GM12865 (cell line): ENCODE measurements around the gene METTL14.
"Not testable (repeated sequence)": the region's sequence is repeated elsewhere in the genome, so short reads cannot be mapped to it uniquely, and the experiment has no call there.

Experiments used
- DNase-seq: peaks from one replicate; pipeline ENCODE4 v3.0.0; 2010; ENCODE audit warnings: low read depth
- H3K4me3 ChIP-seq: 2 replicates; pipeline ENCODE4 v1.5.1; 2011; ENCODE audit warnings: mild to moderate bottlenecking, low read depth, low read length, control low read depth
- TF ChIP-seq, protein P1 (sequence below): IDR thresholded peaks from 2 replicates; pipeline ENCODE4 v1.5.1; 2011; ENCODE audit warnings: low read length, control low read depth, low read depth, inconsistent platforms; ENCODE audit not compliant: insufficient read depth; ENCODE audit errors: missing control alignments

Gene METTL14

DNA sequence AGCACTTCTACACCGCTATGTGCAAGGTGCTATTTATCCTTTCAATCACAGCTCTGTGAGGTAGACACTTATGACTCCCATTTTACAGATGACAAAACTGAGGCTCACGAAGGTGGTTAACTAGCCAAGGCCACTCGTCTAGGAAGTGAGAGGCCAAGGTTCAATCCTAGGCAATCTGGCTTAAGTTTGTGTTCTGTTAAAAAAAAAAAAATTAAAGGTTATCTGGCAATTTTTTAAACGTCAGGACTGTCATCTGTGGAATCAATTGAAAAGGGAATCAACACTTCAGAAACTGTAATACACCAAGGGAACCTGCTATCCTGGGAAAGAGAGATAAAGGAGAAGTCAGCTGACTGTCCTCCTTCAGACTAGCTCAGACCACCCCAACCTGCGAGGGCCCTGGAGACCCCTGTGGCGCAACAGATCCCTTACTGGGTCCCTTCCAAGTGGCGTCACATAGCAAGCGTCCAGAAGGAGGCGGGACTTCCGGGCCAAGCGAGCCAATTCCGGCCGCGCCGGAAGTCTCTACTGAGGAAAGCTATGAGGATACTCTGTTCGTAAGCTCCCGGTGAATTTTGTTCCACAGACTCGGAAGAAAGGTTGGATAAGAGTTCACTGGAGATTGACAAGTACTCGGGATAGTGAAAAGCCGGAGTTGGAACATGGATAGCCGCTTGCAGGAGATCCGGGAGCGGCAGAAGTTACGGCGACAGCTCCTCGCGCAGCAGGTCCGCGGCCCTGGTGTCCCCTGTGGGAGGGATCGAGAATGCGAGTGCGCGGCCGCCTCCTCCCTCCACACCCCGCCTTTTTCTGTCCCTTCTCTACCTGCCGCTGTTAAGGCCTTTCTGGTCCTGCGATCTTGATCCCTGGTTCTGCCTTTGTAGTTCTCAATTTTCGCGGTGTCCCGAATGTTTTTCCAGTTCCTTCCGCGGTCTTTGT, at the start of gene METTL14:
Gene METTL14 (plus strand): TSS at position 520 of the 939 bp plus-strand sequence. CDS start 143 bp downstream, at position 663.
- TF ChIP-seq, protein P1, sequence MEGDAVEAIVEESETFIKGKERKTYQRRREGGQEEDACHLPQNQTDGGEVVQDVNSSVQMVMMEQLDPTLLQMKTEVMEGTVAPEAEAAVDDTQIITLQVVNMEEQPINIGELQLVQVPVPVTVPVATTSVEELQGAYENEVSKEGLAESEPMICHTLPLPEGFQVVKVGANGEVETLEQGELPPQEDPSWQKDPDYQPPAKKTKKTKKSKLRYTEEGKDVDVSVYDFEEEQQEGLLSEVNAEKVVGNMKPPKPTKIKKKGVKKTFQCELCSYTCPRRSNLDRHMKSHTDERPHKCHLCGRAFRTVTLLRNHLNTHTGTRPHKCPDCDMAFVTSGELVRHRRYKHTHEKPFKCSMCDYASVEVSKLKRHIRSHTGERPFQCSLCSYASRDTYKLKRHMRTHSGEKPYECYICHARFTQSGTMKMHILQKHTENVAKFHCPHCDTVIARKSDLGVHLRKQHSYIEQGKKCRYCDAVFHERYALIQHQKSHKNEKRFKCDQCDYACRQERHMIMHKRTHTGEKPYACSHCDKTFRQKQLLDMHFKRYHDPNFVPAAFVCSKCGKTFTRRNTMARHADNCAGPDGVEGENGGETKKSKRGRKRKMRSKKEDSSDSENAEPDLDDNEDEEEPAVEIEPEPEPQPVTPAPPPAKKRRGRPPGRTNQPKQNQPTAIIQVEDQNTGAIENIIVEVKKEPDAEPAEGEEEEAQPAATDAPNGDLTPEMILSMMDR, result no peak
- peak; percentile 91 for DNase-seq
- H3K4me3 ChIP-seq, result peak within 1 kb of the TSS; percentile 90

DNA sequence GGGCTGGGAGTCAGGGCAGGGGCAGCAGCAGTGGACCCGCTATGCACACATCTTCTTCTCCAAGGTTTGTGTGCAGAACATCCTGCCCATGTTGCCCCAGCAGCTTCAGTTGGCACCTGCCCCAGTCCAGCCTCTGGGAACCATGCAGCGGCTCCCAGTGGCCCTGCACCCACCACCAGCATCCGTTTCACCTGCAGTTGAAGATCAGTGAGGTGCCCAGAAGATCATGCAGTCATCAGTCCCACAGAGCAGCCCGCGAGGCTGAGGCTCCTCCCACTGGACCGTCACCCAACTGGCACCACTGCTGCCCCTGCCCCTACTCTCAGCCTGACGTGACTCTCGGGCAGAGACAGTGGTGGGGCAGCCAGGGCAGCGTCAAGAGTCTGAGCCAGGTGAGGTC, 49.1 kb upstream of the METTL14 start:
- not testable (repeated sequence) for DNase-seq

DNA sequence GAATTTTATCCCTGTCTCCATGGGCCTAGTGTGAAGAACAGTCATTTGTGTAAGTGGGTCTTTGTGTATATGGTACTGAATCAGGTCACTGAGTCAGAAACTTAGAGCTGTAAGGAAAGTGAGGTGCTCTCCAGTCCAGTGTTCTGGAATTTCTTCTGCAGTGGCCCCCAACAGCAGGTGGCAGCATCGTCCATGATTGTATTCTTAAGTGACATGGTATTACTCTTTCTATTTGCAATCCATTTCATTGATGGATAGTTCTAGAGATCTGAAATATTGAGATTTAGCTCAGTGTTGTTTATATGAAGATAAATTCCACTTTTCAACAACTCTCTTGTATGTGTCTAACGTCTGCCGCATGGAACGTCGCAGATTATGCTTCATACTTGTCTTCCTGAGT, 20.5 kb upstream of the METTL14 start:
- H3K4me3 ChIP-seq, result not testable (repeated sequence)
- DNase-seq, result peak; percentile 24
- TF ChIP-seq, protein P1, result peak; percentile 18

More for the DNA sequence above, 49.1 kb upstream of the METTL14 start:
- H3K4me3 ChIP-seq, result not testable (repeated sequence)

DNA sequence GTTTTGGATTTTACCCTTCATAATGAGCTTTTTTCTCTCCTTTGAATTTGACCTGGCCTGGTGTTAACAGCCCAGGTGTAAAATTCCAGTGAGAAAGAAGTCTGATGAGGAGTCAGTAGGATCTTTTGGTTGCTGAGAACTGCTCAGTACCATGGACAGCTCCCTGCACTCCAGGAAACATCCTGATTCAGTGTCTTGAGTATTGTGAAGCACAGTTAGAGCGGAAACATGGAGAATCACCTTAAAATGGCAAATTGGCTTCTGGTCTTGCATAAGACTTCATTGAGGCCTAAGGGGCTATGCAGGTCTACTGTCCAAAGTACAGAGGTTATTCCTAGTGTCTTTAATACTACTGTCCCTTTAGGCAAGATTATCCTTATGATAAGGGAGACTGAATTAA, 16.0 kb upstream of the METTL14 start:
- not testable (repeated sequence) for H3K4me3 ChIP-seq
- peak; percentile 63 for DNase-seq

DNA sequence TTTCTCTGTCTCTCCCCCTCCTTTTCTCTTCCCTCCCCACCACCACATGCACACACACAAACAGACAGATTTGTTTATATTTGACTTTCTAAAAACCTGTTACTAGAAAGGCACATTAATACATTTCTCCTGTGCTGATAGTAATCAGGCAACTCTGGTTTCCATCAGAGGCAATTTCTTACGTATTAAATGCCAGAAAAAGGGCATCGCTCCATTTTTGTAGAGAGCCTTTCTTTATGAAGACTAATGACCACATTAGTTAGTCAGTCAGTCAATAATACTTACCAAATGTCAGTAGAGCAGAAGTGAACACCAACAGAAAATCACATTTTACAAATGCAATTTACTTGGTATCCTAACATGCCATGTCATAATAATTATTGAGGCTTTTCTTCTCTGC, 14.2 kb upstream of the METTL14 start:
- DNase-seq, H3K4me3 ChIP-seq: not testable (repeated sequence)

DNA sequence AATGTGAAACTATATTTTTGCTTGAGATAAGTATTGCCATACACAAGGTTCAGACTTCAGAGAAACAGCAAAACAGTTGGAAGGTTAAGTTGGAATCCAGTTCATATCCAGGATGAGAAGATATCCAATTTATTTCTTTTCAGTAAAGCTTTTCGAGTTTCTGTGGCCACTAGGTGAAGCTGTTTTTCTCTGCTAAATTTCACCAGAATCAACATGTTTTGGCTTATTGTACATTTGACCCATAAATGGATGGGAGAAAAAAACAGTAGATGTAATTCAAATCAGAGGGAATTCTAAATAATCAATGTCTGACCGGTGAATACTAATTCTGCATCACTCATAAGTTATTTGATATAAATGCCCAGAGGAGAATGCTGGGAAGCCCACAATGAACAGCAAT, 9.1 kb upstream of the METTL14 start:
- TF ChIP-seq, protein P1, result no peak
- no peak overlapping the region for H3K4me3 ChIP-seq
- no peak for DNase-seq

DNA sequence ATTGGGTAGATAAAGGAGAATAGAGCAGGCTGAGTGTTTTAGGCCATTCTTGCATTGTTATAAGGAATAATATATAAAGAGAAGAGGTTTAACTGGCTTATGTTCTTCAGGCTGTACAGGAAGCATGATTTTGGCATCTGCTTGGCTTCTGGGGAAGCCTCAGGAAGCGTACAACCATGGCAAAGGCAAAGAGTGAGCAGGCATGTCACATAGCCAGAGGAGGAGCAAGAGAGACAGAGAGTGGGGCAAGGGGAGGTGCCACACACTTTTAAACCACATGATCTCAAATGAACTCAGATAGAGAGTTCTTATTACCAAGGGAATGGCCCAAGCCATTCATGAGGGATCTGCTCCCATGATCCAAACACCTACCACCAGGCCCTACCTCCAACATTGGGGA, 4.4 kb upstream of the METTL14 start:
- DNase-seq, result no peak
- TF ChIP-seq, protein P1, result no peak

DNA sequence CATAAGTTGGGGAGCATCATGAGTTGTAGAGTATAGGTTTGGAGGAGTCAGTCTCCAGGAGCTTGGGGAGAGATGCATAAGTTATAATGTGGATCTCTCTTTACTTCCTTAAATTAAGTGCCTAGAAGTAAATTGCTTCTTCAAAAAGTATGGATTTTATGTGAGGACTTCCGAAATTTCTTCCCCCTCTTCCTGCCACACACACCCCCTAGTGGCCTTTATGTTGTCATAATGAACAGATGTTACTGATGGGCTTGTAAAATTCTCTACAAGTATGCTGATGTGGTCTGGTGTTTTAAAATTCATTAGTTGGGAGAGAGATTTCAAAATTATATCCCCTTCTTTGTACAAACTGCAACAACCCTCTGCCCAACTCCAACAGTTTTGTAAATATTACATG, 2.3 kb upstream of the METTL14 start:
- TF ChIP-seq, protein P1, result peak; percentile 31
- DNase-seq, result peak; percentile 14
- no peak overlapping the region for H3K4me3 ChIP-seq

More for the DNA sequence above, 4.4 kb upstream of the METTL14 start:
- H3K4me3 ChIP-seq, result no peak overlapping the region
